Mesendoderm (in vitro differentiated cells): ENCODE data around the gene PTPN9. TPM values are rescaled to one million over a fixed set of nuclear protein-coding genes. Genes with fewer than 3 reads are reported as not detected.

Experiments used
- DNase-seq: peaks from one replicate; pipeline ENCODE4 v3.0.0; 2013
- H2AK5ac ChIP-seq: 2 replicates; pipeline ENCODE4 v1.6.1; 2013; ENCODE audit warnings: low read length, inconsistent platforms
- H2BK120ac ChIP-seq: 2 replicates; pipeline ENCODE4 v1.6.1; 2013; ENCODE audit warnings: low read depth, mild to moderate bottlenecking, low read length, moderate library complexity, mixed read lengths
- H2BK15ac ChIP-seq: replicated peaks from 2 replicates; pipeline ENCODE4 v1.6.1; 2013; ENCODE audit warnings: low read depth, mild to moderate bottlenecking, moderate library complexity
- H2BK5ac ChIP-seq: 2 replicates; pipeline ENCODE4 v1.6.1; 2013; ENCODE audit warnings: low read length, inconsistent platforms
- H3K18ac ChIP-seq: 2 replicates; pipeline ENCODE4 v1.6.1; 2013; ENCODE audit warnings: mild to moderate bottlenecking, low read length, mixed read lengths
- H3K23ac ChIP-seq: one replicate; pipeline ENCODE4 v1.6.1; 2013; ENCODE audit warnings: low read length
- H3K27ac ChIP-seq: 2 replicates; pipeline ENCODE4 v1.5.1; 2013; ENCODE audit warnings: low read depth, mild to moderate bottlenecking, inconsistent platforms, low read length, moderate library complexity
- H3K27me3 ChIP-seq: 2 replicates; pipeline ENCODE4 v1.6.1; 2013; ENCODE audit warnings: low read length, control low read depth, mild to moderate bottlenecking, inconsistent platforms; ENCODE audit not compliant: insufficient read depth, poor library complexity
- H3K36me3 ChIP-seq: 2 replicates; pipeline ENCODE4 v1.6.1; 2013; ENCODE audit warnings: low read length, inconsistent platforms; ENCODE audit not compliant: control insufficient read depth, insufficient read depth
- H3K4ac ChIP-seq: one replicate; pipeline ENCODE4 v1.6.1; 2013; ENCODE audit warnings: low read depth, mild to moderate bottlenecking, low read length, moderate library complexity
- H3K4me1 ChIP-seq: 2 replicates; pipeline ENCODE4 v1.6.1; 2013; ENCODE audit warnings: low read depth, low read length, inconsistent platforms; ENCODE audit not compliant: control insufficient read depth
- H3K4me2 ChIP-seq: 2 replicates; pipeline ENCODE4 v1.6.1; 2013; ENCODE audit warnings: low read length
- H3K4me3 ChIP-seq: 2 replicates; pipeline ENCODE4 v1.5.1; 2013; ENCODE audit warnings: mild to moderate bottlenecking, low read length
- H3K56ac ChIP-seq: one replicate; pipeline ENCODE4 v1.6.1; 2013; ENCODE audit warnings: low read length
- H3K79me1 ChIP-seq: 2 replicates; pipeline ENCODE4 v1.6.1; 2013; ENCODE audit warnings: low read length, inconsistent platforms
- H3K79me2 ChIP-seq: 2 replicates; pipeline ENCODE4 v1.6.1; 2013; ENCODE audit warnings: mild to moderate bottlenecking, low read length; ENCODE audit not compliant: control insufficient read depth, insufficient read depth
- H3K9ac ChIP-seq: 2 replicates; pipeline ENCODE4 v1.6.1; 2013; ENCODE audit warnings: low read length, inconsistent platforms
- H4K5ac ChIP-seq: one replicate; pipeline ENCODE4 v1.6.1; 2013; ENCODE audit warnings: low read length
- H4K8ac ChIP-seq: one replicate; pipeline ENCODE4 v1.6.1; 2013; ENCODE audit warnings: low read depth, mild to moderate bottlenecking, control low read depth, low read length, moderate library complexity
- WGBS: extraction: QIAGEN DNeasy Blood & Tissue Kit; methylation state at CpG from one replicate; pipeline ENCODE4 v1.1.7; 2013; ENCODE audit warnings: low lambda C conversion rate, missing lambda C conversion rate; ENCODE audit not compliant: insufficient coverage; ENCODE audit errors: extremely low coverage; 5-methylcytosine and 5-hydroxymethylcytosine counted together
- small RNA-seq: library from polyadenylated mRNA; stranded (forward); fragments of <200 nt; extraction: miRNeasy Mini kit (QIAGEN cat#:217004); gene quantifications from one replicate; pipeline ENCODE3, GENCODE V24; 2013; ENCODE audit not compliant: insufficient read depth

Gene PTPN9

GRCh38 chr15:75422554-75422953, 156.6 kb downstream of the PTPN9 start:
- Histone ChIP-seq H3K27ac (no peak overlapping the region), H3K4me2 (no peak overlapping the region)

GRCh38 chr15:75420698-75421097, 158.4 kb downstream of the PTPN9 start:
- H4K5ac ChIP-seq = no peak overlapping the region
- no peak overlapping the region for H2BK120ac ChIP-seq
- no peak for DNase-seq
- no peaks in the 10 kb centered on the region for H3K4me1 ChIP-seq
- H3K27ac ChIP-seq = no peak overlapping the region
- H3K4ac ChIP-seq = no peak overlapping the region
- H3K27me3 ChIP-seq = no peaks in the 10 kb centered on the region
- H3K56ac ChIP-seq = no peak overlapping the region
- no peak overlapping the region for H4K8ac ChIP-seq
- H3K79me2 ChIP-seq = no peaks in the 10 kb centered on the region
- no peak overlapping the region for H3K4me2 ChIP-seq
- peaks cover 6% of the 10 kb centered on the region for H3K36me3 ChIP-seq
- H2AK5ac ChIP-seq = no peak overlapping the region
- H2BK15ac ChIP-seq = no peak overlapping the region
- H3K9ac ChIP-seq = no peak overlapping the region
- no peak overlapping the region for H3K4me3 ChIP-seq
- no peak overlapping the region for H3K18ac ChIP-seq
- peaks cover 1% of the 10 kb centered on the region for H3K79me1 ChIP-seq
- no peak overlapping the region for H3K23ac ChIP-seq
- H2BK5ac ChIP-seq = no peak overlapping the region

More at GRCh38 chr15:75422554-75422953, 156.6 kb downstream of the PTPN9 start:
- Histone ChIP-seq H3K4ac (no peak overlapping the region), H3K79me1 (peaks cover 1% of the 10 kb centered on the region), H3K27me3 (no peaks in the 10 kb centered on the region), H3K18ac (no peak overlapping the region), H3K36me3 (peaks cover 6% of the 10 kb centered on the region), H3K23ac (no peak overlapping the region), H2AK5ac (no peak overlapping the region), H4K5ac (no peak overlapping the region), H4K8ac (no peak overlapping the region), H3K79me2 (no peaks in the 10 kb centered on the region), H2BK15ac (no peak overlapping the region), H2BK120ac (no peak overlapping the region), H2BK5ac (no peak overlapping the region), H3K9ac (no peak overlapping the region), H3K56ac (no peak overlapping the region), H3K4me3 (no peak overlapping the region), H3K4me1 (no peaks in the 10 kb centered on the region)
- no peak for DNase-seq
- WGBS = no CpG with 5 or more reads among the region's 5 CpGs

- no CpG with 5 or more reads among the region's 1 CpG for WGBS
- H3K56ac ChIP-seq = no peak overlapping the region
- H3K27me3 ChIP-seq = no peaks in the 10 kb centered on the region
- H3K79me1 ChIP-seq = no peaks in the 10 kb centered on the region
- no peak for DNase-seq
- no peak overlapping the region for H4K8ac ChIP-seq
- H3K4me3 ChIP-seq = no peak overlapping the region
- no peak overlapping the region for H3K23ac ChIP-seq
- no peak overlapping the region for H2BK15ac ChIP-seq
- no peak overlapping the region for H2BK5ac ChIP-seq
- no peak overlapping the region for H3K9ac ChIP-seq
- no peak overlapping the region for H3K18ac ChIP-seq
- H3K79me2 ChIP-seq = no peaks in the 10 kb centered on the region
- H4K5ac ChIP-seq = no peak overlapping the region
- peaks cover 11% of the 10 kb centered on the region for H3K36me3 ChIP-seq
- no peak overlapping the region for H2AK5ac ChIP-seq
- no peak overlapping the region for H3K4ac ChIP-seq
- no peaks in the 10 kb centered on the region for H3K4me1 ChIP-seq
- no peak overlapping the region for H3K4me2 ChIP-seq
- H2BK120ac ChIP-seq = no peak overlapping the region
- no peak overlapping the region for H3K27ac ChIP-seq
Observed at GRCh38 chr15:75416584-75416983, 162.5 kb downstream of the PTPN9 start.

Small RNA genes within 50 kb of the gene (small RNA-seq; reads per million reads assigned to genes)
- gene AC105036.1 (not detected), gene AC105036.2 (not detected)
